Measurements from ENCODE around the gene ELOVL5.

GRCh38 chr6:53279293-53279692 lies 69.5 kb downstream of the ELOVL5 start:
- TF ChIP-seq CTCF (IDR thresholded peaks at IDR 0.05) = no peak
- TF ChIP-seq EP300 (IDR thresholded peaks at IDR 0.05; ENCODE audit: low read depth) = no peak
- TF ChIP-seq POLR2A (IDR thresholded peaks at IDR 0.05) = no peak
